HEK293 (cell line): ENCODE data around the gene DCLK1.

Source experiments
- CTCF ChIA-PET: fragments of 350-600 bp; formaldehyde crosslinking; extraction: SDS; loops from one replicate; lab custom pipeline; 2021; ENCODE audit warnings: antibody characterized with exemption; lab: Yijun Ruan, JAX
- POLR2A ChIA-PET: fragments of 300-600 bp; formaldehyde crosslinking; extraction: SDS; loops from one replicate; lab custom pipeline; 2020; ENCODE audit warnings: antibody characterized with exemption, inconsistent platforms; lab: Yijun Ruan, JAX
- H3K27ac ChIP-seq: fragments of 200-500 bp; sonication (Bioruptor generic); 2 replicates; pipeline ENCODE4 v1.5.1; 2014; ENCODE audit warnings: low read depth, low read length, control low read depth, inconsistent platforms; ENCODE audit errors: extremely low read depth
- H3K36me3 ChIP-seq, 2 experiments: fragments of 200-500 bp in 1 of 2; sonication (Bioruptor generic) in 1 of 2; 1 replicate in 1 of 2; 2 replicates in 1 of 2; pipeline ENCODE4 v1.5.1; 2014 to 2017; ENCODE audit warnings: inconsistent platforms in 2 of 2, low read length in 2 of 2; ENCODE audit not compliant: control insufficient read depth in 2 of 2, insufficient read depth in 1 of 2
- H3K4me1 ChIP-seq: fragments of 200-500 bp; sonication (Bioruptor generic); 2 replicates; pipeline ENCODE4 v1.5.1; 2014; ENCODE audit warnings: mild to moderate bottlenecking, low read length, inconsistent platforms; ENCODE audit not compliant: control insufficient read depth, insufficient read depth
- H3K4me3 ChIP-seq: 2 replicates; pipeline ENCODE4 v1.5.1; 2011; ENCODE audit warnings: low read depth, mild to moderate bottlenecking, control low read depth, low read length, moderate library complexity
- H3K9me3 ChIP-seq: fragments of 200-500 bp; sonication (Bioruptor generic); 2 replicates; pipeline ENCODE4 v1.5.1; 2014; ENCODE audit warnings: low read depth, low read length, inconsistent platforms; ENCODE audit not compliant: control insufficient read depth, insufficient read depth
- EGR2 ChIP-seq: fragments of 450-650 bp; formaldehyde crosslinking; IDR thresholded peaks from 2 replicates; pipeline ENCODE4 v1.5.1; 2016; ENCODE audit warnings: low read depth, missing biosample characterization, missing genetic modification characterization
- KLF1 ChIP-seq: fragments of 450-650 bp; formaldehyde crosslinking; IDR thresholded peaks from 2 replicates; pipeline ENCODE4 v1.5.1; 2016; ENCODE audit warnings: missing biosample characterization, missing genetic modification characterization
- KLF16 ChIP-seq: fragments of 450-650 bp; formaldehyde crosslinking; IDR thresholded peaks from 2 replicates; pipeline ENCODE4 v1.5.1; 2017; ENCODE audit warnings: missing biosample characterization, missing genetic modification characterization
- REPIN1 ChIP-seq: fragments of 450-650 bp; formaldehyde crosslinking; IDR thresholded peaks from 2 replicates; pipeline ENCODE4 v1.5.1; 2017; ENCODE audit warnings: missing biosample characterization, missing genetic modification characterization, low read depth
- SP7 ChIP-seq: fragments of 450-650 bp; formaldehyde crosslinking; IDR thresholded peaks from 2 replicates; pipeline ENCODE4 v1.5.1; 2016; ENCODE audit warnings: missing biosample characterization, missing genetic modification characterization
- ZBTB48 ChIP-seq: fragments of 450-650 bp; formaldehyde crosslinking; IDR thresholded peaks from 2 replicates; pipeline ENCODE4 v1.5.1; 2016; ENCODE audit warnings: missing biosample characterization, missing genetic modification characterization
- ZBTB8A ChIP-seq: fragments of 450-650 bp; formaldehyde crosslinking; IDR thresholded peaks from 2 replicates; pipeline ENCODE4 v1.5.1; 2016; ENCODE audit warnings: missing biosample characterization, missing genetic modification characterization
- ZFHX2 ChIP-seq: fragments of 450-650 bp; formaldehyde crosslinking; conservative IDR thresholded peaks from 2 replicates; pipeline ENCODE4 v1.5.1; 2016; ENCODE audit warnings: missing biosample characterization, missing genetic modification characterization
- ZFP3 ChIP-seq: fragments of 450-650 bp; formaldehyde crosslinking; IDR thresholded peaks from 2 replicates; pipeline ENCODE4 v1.5.1; 2016; ENCODE audit warnings: low read depth, missing biosample characterization, missing genetic modification characterization
- ZNF335 ChIP-seq: fragments of 450-650 bp; formaldehyde crosslinking; conservative IDR thresholded peaks from 2 replicates; pipeline ENCODE4 v1.5.1; 2016; ENCODE audit warnings: missing biosample characterization, missing genetic modification characterization
- ZNF423 ChIP-seq: fragments of 450-650 bp; formaldehyde crosslinking; IDR thresholded peaks from 2 replicates; pipeline ENCODE4 v1.5.1; 2016; ENCODE audit warnings: missing biosample characterization, missing genetic modification characterization
- ZNF510 ChIP-seq: fragments of 450-650 bp; formaldehyde crosslinking; IDR thresholded peaks from 2 replicates; pipeline ENCODE4 v1.5.1; 2018; ENCODE audit warnings: mild to moderate bottlenecking, missing genetic modification characterization, missing biosample characterization; ENCODE audit not compliant: insufficient replicate concordance
- ZNF561 ChIP-seq: fragments of 450-650 bp; IDR thresholded peaks from 2 replicates; pipeline ENCODE4 v1.5.1; 2018; ENCODE audit warnings: missing biosample characterization, missing genetic modification characterization, borderline replicate concordance
- ZNF654 ChIP-seq: fragments of 450-650 bp; formaldehyde crosslinking; IDR thresholded peaks from 2 replicates; pipeline ENCODE4 v1.5.1; 2016; ENCODE audit warnings: low read depth, missing biosample characterization, missing genetic modification characterization
- TF ChIP-seq, protein P1 (sequence below): fragments of 450-650 bp; formaldehyde crosslinking; IDR thresholded peaks from 2 replicates; pipeline ENCODE4 v1.5.1; 2016; ENCODE audit warnings: missing biosample characterization, missing genetic modification characterization
- TF ChIP-seq, protein P2 (sequence below): fragments of 450-650 bp; formaldehyde crosslinking; IDR thresholded peaks from 2 replicates; pipeline ENCODE4 v1.5.1; 2016; ENCODE audit warnings: missing biosample characterization, missing genetic modification characterization
- TF ChIP-seq, protein P3 (sequence below): fragments of 450-650 bp; formaldehyde crosslinking; IDR thresholded peaks from 2 replicates; pipeline ENCODE4 v1.5.1; 2016; ENCODE audit warnings: missing biosample characterization, missing genetic modification characterization
- TF ChIP-seq, protein P4 (sequence below): fragments of 450-650 bp; formaldehyde crosslinking; IDR thresholded peaks from 2 replicates; pipeline ENCODE4 v1.5.1; 2016; ENCODE audit warnings: missing biosample characterization, missing genetic modification characterization
- TF ChIP-seq, protein P5 (sequence below): fragments of 450-650 bp; formaldehyde crosslinking; IDR thresholded peaks from 2 replicates; pipeline ENCODE4 v1.5.1; 2017; ENCODE audit warnings: missing biosample characterization, missing genetic modification characterization
- TF ChIP-seq, protein P6 (sequence below): IDR thresholded peaks from 2 replicates; pipeline ENCODE4 v1.6.1; 2011; ENCODE audit warnings: mild to moderate bottlenecking, low read depth, low read length, borderline replicate concordance
- TF ChIP-seq, protein P7 (sequence below): fragments of 450-650 bp; formaldehyde crosslinking; conservative IDR thresholded peaks from 2 replicates; pipeline ENCODE4 v1.5.1; 2016; ENCODE audit warnings: low read depth, missing biosample characterization, missing genetic modification characterization

The DCLK1 gene

DNA sequence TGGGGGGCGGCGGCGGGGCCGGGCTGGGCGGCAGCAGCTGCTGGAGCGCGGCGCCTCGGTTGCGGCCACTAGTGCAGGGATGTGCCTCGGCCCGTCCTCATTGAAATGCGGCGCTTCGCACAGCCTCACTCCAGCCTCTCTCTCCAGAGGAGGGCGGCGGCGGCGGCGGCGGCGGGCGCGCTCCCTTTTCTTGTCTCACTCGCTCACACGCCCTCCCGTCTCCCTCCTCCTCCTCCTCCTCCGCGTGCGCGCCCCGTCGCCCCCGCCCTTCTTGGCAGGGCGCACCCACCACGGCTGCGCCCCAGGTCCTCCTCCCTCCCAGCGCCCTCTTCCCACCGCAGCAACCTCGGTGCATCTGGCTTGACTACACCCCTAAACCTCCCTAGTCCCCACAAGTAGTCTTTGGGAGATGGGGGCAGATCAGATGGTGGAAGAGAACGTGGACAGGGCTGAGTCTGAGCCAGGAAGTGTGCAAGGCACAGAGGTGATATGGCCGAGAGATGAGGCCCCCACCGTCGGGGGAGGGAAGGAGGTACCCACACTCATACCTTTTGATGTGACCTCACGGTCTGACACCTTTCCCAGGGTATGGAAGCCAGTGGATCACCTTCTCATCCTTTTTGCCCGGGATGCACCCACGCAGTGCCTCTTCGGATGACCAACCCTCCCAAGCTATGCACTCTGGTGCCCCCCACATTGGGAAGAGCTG is at the start of gene DCLK1:
DCLK1 (minus strand) TSS at position 161 of the 709 bp plus-strand sequence.
- Histone ChIP-seq H3K4me3 (peak within 1 kb of the TSS; percentile 54), H3K27ac (peak within 1 kb of the TSS; percentile 60; the same call in 1 of the 2 replicates), H3K4me1 (0 out of 2 replicates have a peak, but pooled peaks cover 2% of the 10 kb centered on the region), H3K9me3 (no peaks in the 10 kb centered on the region), H3K36me3 (no peaks in the 10 kb centered on the region)
- POLR2A ChIA-PET, result no interaction called here
- CTCF ChIA-PET, result interaction anchor here (0.6 kb wide), 1 partner anchor 320 kb away, joined by 8 read pairs; no protein-coding TSS in a partner anchor
- TF ChIP-seq ZNF654 (tag by site-specific recombination) (no peak), ZFP3 (tag by site-specific recombination) (no peak), KLF16 (tag by site-specific recombination) (no peak), ZBTB8A (tag by site-specific recombination) (peak; percentile 88), ZNF335 (tag by site-specific recombination) (peak; percentile 25; the same call in 1 of the 2 replicates), ZFHX2 (tag by site-specific recombination) (peak; percentile 96), ZNF510 (no peak), SP7 (tag by site-specific recombination) (0 out of 2 replicates have a peak, but pooled peaks have one; percentile 37), REPIN1 (tag by site-specific recombination) (no peak), ZBTB48 (tag by site-specific recombination) (no peak), ZNF561 (tag by site-specific recombination) (peak; percentile 92), KLF1 (tag by site-specific recombination) (peak; percentile 93), ZNF423 (tag by site-specific recombination) (0 out of 2 replicates have a peak, but pooled peaks have one; percentile 24), EGR2 (tag by site-specific recombination) (peak; percentile 95)
- TF ChIP-seq, protein P1, sequence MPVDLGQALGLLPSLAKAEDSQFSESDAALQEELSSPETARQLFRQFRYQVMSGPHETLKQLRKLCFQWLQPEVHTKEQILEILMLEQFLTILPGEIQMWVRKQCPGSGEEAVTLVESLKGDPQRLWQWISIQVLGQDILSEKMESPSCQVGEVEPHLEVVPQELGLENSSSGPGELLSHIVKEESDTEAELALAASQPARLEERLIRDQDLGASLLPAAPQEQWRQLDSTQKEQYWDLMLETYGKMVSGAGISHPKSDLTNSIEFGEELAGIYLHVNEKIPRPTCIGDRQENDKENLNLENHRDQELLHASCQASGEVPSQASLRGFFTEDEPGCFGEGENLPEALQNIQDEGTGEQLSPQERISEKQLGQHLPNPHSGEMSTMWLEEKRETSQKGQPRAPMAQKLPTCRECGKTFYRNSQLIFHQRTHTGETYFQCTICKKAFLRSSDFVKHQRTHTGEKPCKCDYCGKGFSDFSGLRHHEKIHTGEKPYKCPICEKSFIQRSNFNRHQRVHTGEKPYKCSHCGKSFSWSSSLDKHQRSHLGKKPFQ (tag by site-specific recombination), result no peak
- TF ChIP-seq, protein P2, sequence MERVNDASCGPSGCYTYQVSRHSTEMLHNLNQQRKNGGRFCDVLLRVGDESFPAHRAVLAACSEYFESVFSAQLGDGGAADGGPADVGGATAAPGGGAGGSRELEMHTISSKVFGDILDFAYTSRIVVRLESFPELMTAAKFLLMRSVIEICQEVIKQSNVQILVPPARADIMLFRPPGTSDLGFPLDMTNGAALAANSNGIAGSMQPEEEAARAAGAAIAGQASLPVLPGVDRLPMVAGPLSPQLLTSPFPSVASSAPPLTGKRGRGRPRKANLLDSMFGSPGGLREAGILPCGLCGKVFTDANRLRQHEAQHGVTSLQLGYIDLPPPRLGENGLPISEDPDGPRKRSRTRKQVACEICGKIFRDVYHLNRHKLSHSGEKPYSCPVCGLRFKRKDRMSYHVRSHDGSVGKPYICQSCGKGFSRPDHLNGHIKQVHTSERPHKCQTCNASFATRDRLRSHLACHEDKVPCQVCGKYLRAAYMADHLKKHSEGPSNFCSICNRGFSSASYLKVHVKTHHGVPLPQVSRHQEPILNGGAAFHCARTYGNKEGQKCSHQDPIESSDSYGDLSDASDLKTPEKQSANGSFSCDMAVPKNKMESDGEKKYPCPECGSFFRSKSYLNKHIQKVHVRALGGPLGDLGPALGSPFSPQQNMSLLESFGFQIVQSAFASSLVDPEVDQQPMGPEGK (tag by site-specific recombination), result peak; percentile 87
- TF ChIP-seq, protein P3, sequence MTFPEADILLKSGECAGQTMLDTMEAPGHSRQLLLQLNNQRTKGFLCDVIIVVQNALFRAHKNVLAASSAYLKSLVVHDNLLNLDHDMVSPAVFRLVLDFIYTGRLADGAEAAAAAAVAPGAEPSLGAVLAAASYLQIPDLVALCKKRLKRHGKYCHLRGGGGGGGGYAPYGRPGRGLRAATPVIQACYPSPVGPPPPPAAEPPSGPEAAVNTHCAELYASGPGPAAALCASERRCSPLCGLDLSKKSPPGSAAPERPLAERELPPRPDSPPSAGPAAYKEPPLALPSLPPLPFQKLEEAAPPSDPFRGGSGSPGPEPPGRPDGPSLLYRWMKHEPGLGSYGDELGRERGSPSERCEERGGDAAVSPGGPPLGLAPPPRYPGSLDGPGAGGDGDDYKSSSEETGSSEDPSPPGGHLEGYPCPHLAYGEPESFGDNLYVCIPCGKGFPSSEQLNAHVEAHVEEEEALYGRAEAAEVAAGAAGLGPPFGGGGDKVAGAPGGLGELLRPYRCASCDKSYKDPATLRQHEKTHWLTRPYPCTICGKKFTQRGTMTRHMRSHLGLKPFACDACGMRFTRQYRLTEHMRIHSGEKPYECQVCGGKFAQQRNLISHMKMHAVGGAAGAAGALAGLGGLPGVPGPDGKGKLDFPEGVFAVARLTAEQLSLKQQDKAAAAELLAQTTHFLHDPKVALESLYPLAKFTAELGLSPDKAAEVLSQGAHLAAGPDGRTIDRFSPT (tag by site-specific recombination), result peak; percentile 66; the same call in 1 of the 2 replicates
- TF ChIP-seq, protein P4, sequence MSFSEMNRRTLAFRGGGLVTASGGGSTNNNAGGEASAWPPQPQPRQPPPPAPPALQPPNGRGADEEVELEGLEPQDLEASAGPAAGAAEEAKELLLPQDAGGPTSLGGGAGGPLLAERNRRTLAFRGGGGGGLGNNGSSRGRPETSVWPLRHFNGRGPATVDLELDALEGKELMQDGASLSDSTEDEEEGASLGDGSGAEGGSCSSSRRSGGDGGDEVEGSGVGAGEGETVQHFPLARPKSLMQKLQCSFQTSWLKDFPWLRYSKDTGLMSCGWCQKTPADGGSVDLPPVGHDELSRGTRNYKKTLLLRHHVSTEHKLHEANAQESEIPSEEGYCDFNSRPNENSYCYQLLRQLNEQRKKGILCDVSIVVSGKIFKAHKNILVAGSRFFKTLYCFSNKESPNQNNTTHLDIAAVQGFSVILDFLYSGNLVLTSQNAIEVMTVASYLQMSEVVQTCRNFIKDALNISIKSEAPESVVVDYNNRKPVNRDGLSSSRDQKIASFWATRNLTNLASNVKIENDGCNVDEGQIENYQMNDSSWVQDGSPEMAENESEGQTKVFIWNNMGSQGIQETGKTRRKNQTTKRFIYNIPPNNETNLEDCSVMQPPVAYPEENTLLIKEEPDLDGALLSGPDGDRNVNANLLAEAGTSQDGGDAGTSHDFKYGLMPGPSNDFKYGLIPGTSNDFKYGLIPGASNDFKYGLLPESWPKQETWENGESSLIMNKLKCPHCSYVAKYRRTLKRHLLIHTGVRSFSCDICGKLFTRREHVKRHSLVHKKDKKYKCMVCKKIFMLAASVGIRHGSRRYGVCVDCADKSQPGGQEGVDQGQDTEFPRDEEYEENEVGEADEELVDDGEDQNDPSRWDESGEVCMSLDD, result 0 out of 2 replicates have a peak, but pooled peaks have one; percentile 48
- TF ChIP-seq, protein P5, sequence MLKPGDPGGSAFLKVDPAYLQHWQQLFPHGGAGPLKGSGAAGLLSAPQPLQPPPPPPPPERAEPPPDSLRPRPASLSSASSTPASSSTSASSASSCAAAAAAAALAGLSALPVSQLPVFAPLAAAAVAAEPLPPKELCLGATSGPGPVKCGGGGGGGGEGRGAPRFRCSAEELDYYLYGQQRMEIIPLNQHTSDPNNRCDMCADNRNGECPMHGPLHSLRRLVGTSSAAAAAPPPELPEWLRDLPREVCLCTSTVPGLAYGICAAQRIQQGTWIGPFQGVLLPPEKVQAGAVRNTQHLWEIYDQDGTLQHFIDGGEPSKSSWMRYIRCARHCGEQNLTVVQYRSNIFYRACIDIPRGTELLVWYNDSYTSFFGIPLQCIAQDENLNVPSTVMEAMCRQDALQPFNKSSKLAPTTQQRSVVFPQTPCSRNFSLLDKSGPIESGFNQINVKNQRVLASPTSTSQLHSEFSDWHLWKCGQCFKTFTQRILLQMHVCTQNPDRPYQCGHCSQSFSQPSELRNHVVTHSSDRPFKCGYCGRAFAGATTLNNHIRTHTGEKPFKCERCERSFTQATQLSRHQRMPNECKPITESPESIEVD (tag by site-specific recombination), result no peak
- TF ChIP-seq, protein P6, sequence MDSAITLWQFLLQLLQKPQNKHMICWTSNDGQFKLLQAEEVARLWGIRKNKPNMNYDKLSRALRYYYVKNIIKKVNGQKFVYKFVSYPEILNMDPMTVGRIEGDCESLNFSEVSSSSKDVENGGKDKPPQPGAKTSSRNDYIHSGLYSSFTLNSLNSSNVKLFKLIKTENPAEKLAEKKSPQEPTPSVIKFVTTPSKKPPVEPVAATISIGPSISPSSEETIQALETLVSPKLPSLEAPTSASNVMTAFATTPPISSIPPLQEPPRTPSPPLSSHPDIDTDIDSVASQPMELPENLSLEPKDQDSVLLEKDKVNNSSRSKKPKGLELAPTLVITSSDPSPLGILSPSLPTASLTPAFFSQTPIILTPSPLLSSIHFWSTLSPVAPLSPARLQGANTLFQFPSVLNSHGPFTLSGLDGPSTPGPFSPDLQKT, result no peak
- TF ChIP-seq, protein P7, sequence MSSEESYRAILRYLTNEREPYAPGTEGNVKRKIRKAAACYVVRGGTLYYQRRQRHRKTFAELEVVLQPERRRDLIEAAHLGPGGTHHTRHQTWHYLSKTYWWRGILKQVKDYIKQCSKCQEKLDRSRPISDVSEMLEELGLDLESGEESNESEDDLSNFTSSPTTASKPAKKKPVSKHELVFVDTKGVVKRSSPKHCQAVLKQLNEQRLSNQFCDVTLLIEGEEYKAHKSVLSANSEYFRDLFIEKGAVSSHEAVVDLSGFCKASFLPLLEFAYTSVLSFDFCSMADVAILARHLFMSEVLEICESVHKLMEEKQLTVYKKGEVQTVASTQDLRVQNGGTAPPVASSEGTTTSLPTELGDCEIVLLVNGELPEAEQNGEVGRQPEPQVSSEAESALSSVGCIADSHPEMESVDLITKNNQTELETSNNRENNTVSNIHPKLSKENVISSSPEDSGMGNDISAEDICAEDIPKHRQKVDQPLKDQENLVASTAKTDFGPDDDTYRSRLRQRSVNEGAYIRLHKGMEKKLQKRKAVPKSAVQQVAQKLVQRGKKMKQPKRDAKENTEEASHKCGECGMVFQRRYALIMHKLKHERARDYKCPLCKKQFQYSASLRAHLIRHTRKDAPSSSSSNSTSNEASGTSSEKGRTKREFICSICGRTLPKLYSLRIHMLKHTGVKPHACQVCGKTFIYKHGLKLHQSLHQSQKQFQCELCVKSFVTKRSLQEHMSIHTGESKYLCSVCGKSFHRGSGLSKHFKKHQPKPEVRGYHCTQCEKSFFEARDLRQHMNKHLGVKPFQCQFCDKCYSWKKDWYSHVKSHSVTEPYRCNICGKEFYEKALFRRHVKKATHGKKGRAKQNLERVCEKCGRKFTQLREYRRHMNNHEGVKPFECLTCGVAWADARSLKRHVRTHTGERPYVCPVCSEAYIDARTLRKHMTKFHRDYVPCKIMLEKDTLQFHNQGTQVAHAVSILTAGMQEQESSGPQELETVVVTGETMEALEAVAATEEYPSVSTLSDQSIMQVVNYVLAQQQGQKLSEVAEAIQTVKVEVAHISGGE, result no peak
